WI38 (cell line): ENCODE data around the gene TBC1D9B.

Experiments used
- H3K4me3 ChIP-seq: 2 replicates; pipeline ENCODE4 v1.5.1; 2011; ENCODE audit warnings: low read depth, mild to moderate bottlenecking, control low read depth, low read length
- TF ChIP-seq, protein P1 (sequence below): IDR thresholded peaks from 2 replicates; pipeline ENCODE4 v1.5.1; 2012; ENCODE audit warnings: low read depth, mild to moderate bottlenecking, control low read depth, low read length

The TBC1D9B gene

DNA sequence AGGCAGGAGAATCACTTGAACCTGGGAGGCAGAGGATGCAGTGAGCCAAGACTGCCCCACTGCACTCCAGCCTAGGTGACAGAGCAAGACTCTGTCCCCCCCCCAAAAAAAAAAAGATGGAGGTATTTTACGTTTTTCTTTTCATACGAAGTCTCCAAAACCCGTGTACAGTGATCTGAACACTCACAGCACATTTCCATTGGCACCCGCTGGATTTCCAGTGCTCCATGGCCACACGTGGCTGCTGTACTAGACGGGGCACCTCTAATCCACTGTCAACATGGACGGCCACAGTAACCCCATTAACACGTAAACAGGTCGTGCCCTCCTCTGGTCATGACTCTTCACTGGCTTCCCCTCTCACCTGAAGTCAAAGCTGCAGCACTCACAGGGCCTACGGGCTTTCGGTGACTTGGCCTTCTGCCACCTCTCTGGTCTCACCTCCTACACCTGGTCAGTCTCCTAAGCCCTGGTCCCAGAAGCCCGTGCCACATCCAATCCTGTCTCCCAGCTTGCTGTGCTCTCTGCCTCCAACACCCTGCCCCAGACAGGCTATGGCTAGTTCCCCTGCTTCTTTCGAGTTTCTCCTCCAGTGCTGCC lies 22.1 kb downstream of the TBC1D9B start:
- H3K4me3 ChIP-seq: no peak overlapping the region
- TF ChIP-seq, protein P1, sequence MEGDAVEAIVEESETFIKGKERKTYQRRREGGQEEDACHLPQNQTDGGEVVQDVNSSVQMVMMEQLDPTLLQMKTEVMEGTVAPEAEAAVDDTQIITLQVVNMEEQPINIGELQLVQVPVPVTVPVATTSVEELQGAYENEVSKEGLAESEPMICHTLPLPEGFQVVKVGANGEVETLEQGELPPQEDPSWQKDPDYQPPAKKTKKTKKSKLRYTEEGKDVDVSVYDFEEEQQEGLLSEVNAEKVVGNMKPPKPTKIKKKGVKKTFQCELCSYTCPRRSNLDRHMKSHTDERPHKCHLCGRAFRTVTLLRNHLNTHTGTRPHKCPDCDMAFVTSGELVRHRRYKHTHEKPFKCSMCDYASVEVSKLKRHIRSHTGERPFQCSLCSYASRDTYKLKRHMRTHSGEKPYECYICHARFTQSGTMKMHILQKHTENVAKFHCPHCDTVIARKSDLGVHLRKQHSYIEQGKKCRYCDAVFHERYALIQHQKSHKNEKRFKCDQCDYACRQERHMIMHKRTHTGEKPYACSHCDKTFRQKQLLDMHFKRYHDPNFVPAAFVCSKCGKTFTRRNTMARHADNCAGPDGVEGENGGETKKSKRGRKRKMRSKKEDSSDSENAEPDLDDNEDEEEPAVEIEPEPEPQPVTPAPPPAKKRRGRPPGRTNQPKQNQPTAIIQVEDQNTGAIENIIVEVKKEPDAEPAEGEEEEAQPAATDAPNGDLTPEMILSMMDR: no peak

DNA sequence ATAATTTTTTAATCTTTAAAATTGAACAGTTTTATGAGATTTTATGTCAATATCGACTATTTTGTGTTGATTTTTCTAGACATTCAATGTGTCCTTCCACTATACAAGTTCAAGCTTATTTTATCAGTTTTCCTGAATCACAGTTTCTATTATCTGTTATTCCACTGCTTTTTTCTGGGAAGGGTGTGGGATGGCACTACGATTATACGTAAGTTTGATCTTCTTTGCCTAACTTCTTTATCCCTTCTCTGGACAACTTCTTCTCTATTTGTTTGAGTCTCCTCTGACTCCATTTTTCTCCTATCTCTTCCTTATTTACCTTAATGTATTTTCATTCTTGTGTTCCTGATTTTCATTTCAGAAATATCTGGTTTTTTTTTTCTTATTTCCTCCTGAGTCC lies 24.5 kb downstream of the TBC1D9B start:
- TF ChIP-seq, protein P1: no peak
- H3K4me3 ChIP-seq: no peak overlapping the region

DNA sequence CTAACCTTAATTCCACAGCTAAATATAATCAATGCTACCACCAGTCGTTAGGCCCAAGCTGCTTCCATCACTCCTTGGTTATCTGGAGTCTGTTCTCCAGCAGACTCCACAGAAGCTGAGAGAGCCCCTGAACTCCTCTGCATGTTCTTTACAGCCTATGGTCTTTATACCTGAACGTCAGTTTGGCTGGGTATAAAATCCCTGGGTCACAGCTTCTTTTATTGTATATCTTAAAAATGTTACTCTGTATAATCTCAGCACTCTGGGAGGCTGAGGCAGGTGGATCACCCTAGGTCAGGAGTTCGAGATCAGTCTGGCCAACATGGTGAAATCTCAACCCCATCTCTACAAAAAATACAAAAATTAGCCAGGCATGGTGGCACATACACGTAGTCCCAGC lies 25.4 kb downstream of the TBC1D9B start:
- no peak overlapping the region for H3K4me3 ChIP-seq
- TF ChIP-seq, protein P1: no peak

DNA sequence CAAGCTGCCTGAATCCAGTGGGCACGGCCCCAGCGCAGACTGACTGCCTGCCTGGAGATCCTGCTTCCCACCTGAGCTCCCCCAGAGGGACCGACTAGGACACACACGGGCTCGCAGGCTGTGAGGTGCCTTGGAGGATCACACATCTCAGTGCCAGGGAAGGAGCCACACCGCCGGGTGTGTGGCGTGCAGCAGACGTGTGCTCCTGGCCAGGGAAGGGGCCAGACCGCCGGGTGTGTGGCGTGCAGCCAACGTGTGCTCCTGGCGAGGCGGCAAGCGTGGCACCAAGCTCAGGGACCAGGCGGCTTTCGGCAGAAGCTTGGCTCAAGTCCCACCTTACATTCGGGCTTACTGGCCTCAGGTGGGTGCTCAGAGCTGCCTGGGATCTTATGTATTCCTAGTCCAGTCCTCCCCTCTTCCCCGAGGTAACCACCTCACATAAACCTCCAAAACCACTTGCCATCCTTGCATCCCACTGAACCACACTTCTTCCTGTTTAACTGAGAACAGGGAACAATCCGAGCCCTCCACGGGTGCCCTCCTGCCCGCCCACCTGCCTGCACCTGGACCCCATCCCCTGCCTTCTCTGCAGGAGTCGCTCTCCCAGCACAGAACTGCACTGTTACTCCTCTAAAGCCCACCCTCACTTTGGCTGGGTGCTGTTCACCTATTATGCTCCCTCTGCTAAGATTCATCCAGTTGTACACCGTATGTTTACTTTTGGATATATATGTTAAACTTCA lies 26.7 kb downstream of the TBC1D9B start:
- no peak overlapping the region for H3K4me3 ChIP-seq
- TF ChIP-seq, protein P1: no peak

DNA sequence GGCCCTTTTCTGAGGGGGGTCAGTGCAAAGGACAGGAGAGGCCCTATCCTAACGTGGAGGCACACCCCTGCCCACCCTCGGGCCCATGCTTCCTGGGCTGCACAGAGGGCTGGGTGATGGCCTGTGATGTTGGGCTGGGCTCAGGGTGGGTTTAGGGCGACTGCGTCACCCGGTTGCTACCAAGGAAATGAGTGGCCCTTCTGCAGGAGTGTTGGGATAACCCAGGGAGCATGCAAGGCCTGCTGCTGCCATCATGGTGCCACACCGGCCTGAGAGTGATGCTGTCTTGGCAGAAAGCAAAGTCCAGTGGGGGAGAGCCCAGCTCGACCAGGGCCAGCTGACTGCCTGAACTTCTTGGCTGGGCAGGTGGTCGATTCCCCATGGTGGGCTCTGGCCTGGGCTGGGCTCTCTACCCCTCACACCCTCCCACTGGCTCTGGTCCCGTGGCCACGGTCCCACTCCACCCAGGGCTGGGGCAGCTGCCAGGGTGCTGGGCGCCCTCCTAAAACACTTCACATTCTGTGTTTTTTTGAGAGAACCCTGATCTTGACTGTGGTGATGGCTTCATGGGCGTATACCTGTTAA lies 27.5 kb downstream of the TBC1D9B start:
- no peak overlapping the region for H3K4me3 ChIP-seq
- TF ChIP-seq, protein P1: no peak

DNA sequence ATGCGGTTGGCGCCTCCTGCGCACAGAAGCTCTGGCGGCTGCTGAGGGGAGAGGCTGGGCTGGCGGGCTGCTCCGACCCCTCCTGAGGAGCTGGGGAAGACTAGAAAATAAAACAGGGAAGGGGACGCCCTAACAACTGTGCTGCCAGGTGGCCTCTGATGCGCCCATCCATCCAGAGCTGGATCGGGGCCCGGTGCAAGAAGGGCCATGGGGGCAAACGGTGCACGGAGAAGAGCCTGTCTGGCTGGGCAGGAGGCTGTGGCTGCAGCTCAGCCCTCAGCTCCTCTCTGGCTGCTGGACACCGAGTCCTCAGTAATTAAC lies 28.0 kb downstream of the TBC1D9B start:
- H3K4me3 ChIP-seq: no peak overlapping the region
- TF ChIP-seq, protein P1: no peak

DNA sequence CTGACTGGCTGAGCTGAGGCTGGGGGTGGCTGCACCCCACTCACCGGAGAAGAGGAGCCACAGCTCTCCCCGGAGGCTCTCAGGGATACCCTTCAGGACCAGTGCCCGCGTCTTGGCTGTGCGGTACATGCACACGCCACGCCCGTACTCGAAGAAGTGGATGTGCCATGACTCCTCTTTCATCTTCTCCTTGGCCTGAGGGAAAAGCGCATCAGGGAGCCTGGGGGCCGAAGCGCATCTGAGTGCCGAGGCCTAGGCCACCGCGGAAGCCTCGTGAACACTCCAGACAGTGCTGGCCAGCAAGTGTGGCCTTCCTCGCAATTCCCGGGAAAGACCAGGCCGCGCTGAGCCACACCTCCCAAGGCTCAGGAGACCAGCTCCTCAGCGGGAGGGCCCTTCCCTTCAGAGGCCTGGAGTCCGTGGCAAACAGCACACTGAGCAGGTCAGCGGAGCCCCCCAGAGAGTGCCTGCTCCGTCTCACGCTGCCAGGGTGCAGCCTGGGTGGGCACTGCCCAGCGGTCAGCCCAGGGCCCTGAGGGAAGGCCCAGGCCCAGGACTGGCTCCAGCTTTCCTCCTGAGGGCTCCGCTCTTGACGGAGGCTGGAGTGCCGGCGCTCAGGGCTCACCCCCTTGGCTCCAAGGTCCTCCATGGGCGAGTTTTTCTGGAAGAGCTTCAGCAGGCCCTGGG lies 28.6 kb downstream of the TBC1D9B start:
- TF ChIP-seq, protein P1: no peak
- H3K4me3 ChIP-seq: no peak overlapping the region
